Heart left ventricle (tissue), 13 donors: ENCODE measurements around the gene PARD3.

Experiments
- CTCF ChIP-seq, 12 donors: fragments of 200-600 bp; sonication (generic) in 4 of 12; IDR thresholded peaks; one replicate each; pipeline versions ENCODE4 v1.5.0 to v1.8.0; 2018 to 2022; ENCODE audit warnings: antibody characterized with exemption in 12 of 12, mild to moderate bottlenecking in 5 of 12
- POLR2A ChIP-seq, 2 donors: fragments of 450-650 bp; IDR thresholded peaks; one replicate each; pipeline ENCODE4 v1.6.1; 2017; ENCODE audit warnings: antibody characterized with exemption in 2 of 2, mild to moderate bottlenecking in 2 of 2, moderate library complexity in 2 of 2
- donor health status: ischemic (EF 13 %, LVEDD 7.1; RV severe dilation, severe dysfunction).
- donor health status: DM: no; HTN: yes; CAD: no.
- donor health status: DM: no; HTN: no; CAD: no.
- donor health status: ischemic (EF 25% LVEDD 6.9; RV normal size, moderate dysfunction).
- donor health status: ischemic (EF 25% LVEDD 5.7; RV mildly dilated, moderate dysfunction).
- donor health status: ischemic (EF 35%, LVEDD 5.7; RV mildly dilated, moderate dysfunction).
- donor health status: nonischemic (EF 11% LVEDD 7.7; RV severe dilation, severe dysfunction).
- donor health status: DM: yes; HTN: yes; CAD: no.
- donor health status: PGD.
- donor health status: ischemic (EF 29% LVEDD 5.4; RV normal size, mild dysfunction).
- donor health status: nonischemic (EF 23%, LVEDD 6.1; RV moderate dilation, normal function).

GRCh38 chr10:34292675-34293074 lies 522.4 kb downstream of the PARD3 start:
- TF ChIP-seq CTCF (IDR thresholded peaks at IDR 0.05) (no peak), POLR2A (IDR thresholded peaks at IDR 0.05) (no peak)
